Natural killer cell (primary cell): ENCODE measurements around the gene MAU2. TPM values are rescaled to one million over a fixed set of nuclear protein-coding genes. Genes with fewer than 3 reads are reported as not detected.

ENCODE experiments used
- ATAC-seq, 3 donors: fragments of 150-1000 bp in 2 of 3; fragments of 200-7000 bp in 1 of 3; cut with Tn5 transposase; 1 replicate in 1 of 3; 2 replicates in 2 of 3; pipeline ENCODE4 v1.10.0; 2021; ENCODE audit warnings: mild to moderate bottlenecking in 2 of 3, moderate library complexity in 2 of 3
- DNase-seq, 2 donors: peaks; one replicate each; pipeline versions ENCODE4 v3.0.0 to v3.0.0-alpha.2; 2013 to 2021; ENCODE audit warnings: mixed read lengths in 1 of 2
- H3K27ac ChIP-seq: one replicate; pipeline ENCODE4 v1.5.1; 2013; ENCODE audit warnings: mild to moderate bottlenecking, low read length
- H3K27me3 ChIP-seq: one replicate; pipeline ENCODE4 v1.6.1; 2013; ENCODE audit warnings: low read length; ENCODE audit not compliant: control insufficient read depth, insufficient read depth
- H3K36me3 ChIP-seq: one replicate; pipeline ENCODE4 v1.6.1; 2013; ENCODE audit warnings: low read length; ENCODE audit not compliant: control insufficient read depth, insufficient read depth
- H3K4me1 ChIP-seq: one replicate; pipeline ENCODE4 v1.6.1; 2013; ENCODE audit warnings: low read length; ENCODE audit not compliant: control insufficient read depth, insufficient read depth
- H3K4me3 ChIP-seq: one replicate; pipeline ENCODE4 v1.5.1; 2013; ENCODE audit warnings: low read length
- H3K9me3 ChIP-seq: one replicate; pipeline ENCODE4 v1.6.1; 2013; ENCODE audit warnings: low read length; ENCODE audit not compliant: control insufficient read depth, insufficient read depth
- H3K27ac Mint-ChIP-seq, 2 donors: one replicate each; pipeline ENCODE4 v1.8.0; 2022; ENCODE audit warnings: mild to moderate bottlenecking in 2 of 2, mixed read lengths in 2 of 2, moderate library complexity in 1 of 2
- H3K27me3 Mint-ChIP-seq, 2 donors: one replicate each; pipeline ENCODE4 v1.8.0; 2022; ENCODE audit warnings: low read depth in 2 of 2, mixed read lengths in 2 of 2
- H3K36me3 Mint-ChIP-seq: one replicate; pipeline ENCODE4 v1.8.0; 2022; ENCODE audit warnings: mixed read lengths
- H3K4me1 Mint-ChIP-seq, 2 donors: one replicate each; pipeline ENCODE4 v1.8.0; 2022; ENCODE audit warnings: mixed read lengths in 2 of 2
- H3K4me3 Mint-ChIP-seq: one replicate; pipeline ENCODE4 v1.8.0; 2022; ENCODE audit warnings: mild to moderate bottlenecking, moderate library complexity, mixed read lengths
- H3K9me3 Mint-ChIP-seq, 2 donors: one replicate each; pipeline ENCODE4 v1.8.0; 2022; ENCODE audit warnings: mixed read lengths in 2 of 2
- CTCF ChIP-seq: fragments of 200-600 bp; IDR thresholded peaks from one replicate; pipeline ENCODE4 v1.8.0; 2022; ENCODE audit warnings: antibody characterized with exemption
- WGBS: methylation state at CpG from one replicate; pipeline ENCODE4 v1.1.7; 2013; ENCODE audit warnings: missing lambda C conversion rate; ENCODE audit not compliant: insufficient coverage; 5-methylcytosine and 5-hydroxymethylcytosine counted together
- intact Hi-C: fragments of 100-400 bp; cut with micrococcal nuclease; formaldehyde crosslinking; loops from one replicate; pipeline ENCODE4 v1.14.2; 2022
- total RNA-seq, 4 donors: library from RNA; stranded (reverse); fragments of 120-200 nt in 1 of 4; gene quantifications; one replicate each; pipeline versions ENCODE4 v1.2.3 to v1.2.4, GENCODE V29; 2013 to 2022

MAU2 gene
- total RNA-seq, 3 donors from 2014 or later (not counting 1 experiment from before 2014, with no cell fraction given), result 144 to 164 (median 151) TPM

- no peaks in the 10 kb centered on the region for H3K27me3 ChIP-seq
- DNase-seq (peak; percentile 96 to 97), ATAC-seq (peak; percentile 79 to 97 (median 83))
- peak within 1 kb of the TSS; percentile 89 to 90 for H3K27ac Mint-ChIP-seq
- peak within 1 kb of the TSS; percentile 94 for H3K4me3 Mint-ChIP-seq
- intact Hi-C loops, result loop anchor here (1.0 to 5.0 kb wide), 4 partner anchors 20 to 84 kb away; no protein-coding TSS in a partner anchor
- H3K9me3 Mint-ChIP-seq, result no peaks in the 10 kb centered on the region
- under 1% methylated on average over 89 of the region's 90 CpGs for WGBS
- H3K27me3 Mint-ChIP-seq, result no peaks in the 10 kb centered on the region
- peak within 1 kb of the TSS; percentile 59 for H3K4me3 ChIP-seq
- H3K9me3 ChIP-seq, result no peaks in the 10 kb centered on the region
- no peaks in the 10 kb centered on the region for H3K36me3 ChIP-seq
- no peaks in the 10 kb centered on the region for H3K36me3 Mint-ChIP-seq
- peaks cover 59% of the 10 kb centered on the region for H3K4me1 ChIP-seq
- peak within 1 kb of the TSS; percentile 79 for H3K27ac ChIP-seq
- TF ChIP-seq CTCF, result no peak
- H3K4me1 Mint-ChIP-seq, result peaks cover 60 to 61% of the 10 kb centered on the region in 2 donors
Measured at GRCh38 chr19:19404879-19405860, 84.5 kb downstream of the MAU2 start, which contains the start of gene GATAD2A. GATAD2A (plus strand) TSS chr19:19405675; CDS start chr19:19465346, 59,671 bp downstream.

GRCh38 chr19:19405971-19406877 is 85.6 kb downstream of the MAU2 start:
- no peaks in the 10 kb centered on the region for H3K9me3 ChIP-seq
- peak overlapping the region; percentile 79 for H3K27ac ChIP-seq
- peaks cover 69 to 71% of the 10 kb centered on the region in 2 donors for H3K4me1 Mint-ChIP-seq
- intact Hi-C loops, result loop anchor here (1.0 to 5.0 kb wide), 6 partner anchors 15 to 83 kb away; no protein-coding TSS in a partner anchor
- H3K27me3 Mint-ChIP-seq, result no peaks in the 10 kb centered on the region
- peak overlapping the region; percentile 89 to 90 for H3K27ac Mint-ChIP-seq
- ATAC-seq, result peak in 1 of 3 donors; percentile 1
- peaks cover 70% of the 10 kb centered on the region for H3K4me1 ChIP-seq
- H3K9me3 Mint-ChIP-seq, result no peaks in the 10 kb centered on the region
- H3K36me3 Mint-ChIP-seq, result no peaks in the 10 kb centered on the region
- H3K4me3 ChIP-seq, result peak overlapping the region; percentile 59
- peak overlapping the region; percentile 94 for H3K4me3 Mint-ChIP-seq
- DNase-seq, result peak; percentile 55 to 59
- TF ChIP-seq CTCF, result no peak
- H3K36me3 ChIP-seq, result no peaks in the 10 kb centered on the region
- under 1% methylated on average over 87 of the region's 87 CpGs for WGBS
- H3K27me3 ChIP-seq, result no peaks in the 10 kb centered on the region

- Mint-ChIP-seq H3K27ac (peak overlapping the region; percentile 89 to 90), H3K4me3 (peak overlapping the region; percentile 94), H3K9me3 (no peaks in the 10 kb centered on the region), H3K27me3 (no peaks in the 10 kb centered on the region), H3K36me3 (no peaks in the 10 kb centered on the region), H3K4me1 (peaks cover 74 to 75% of the 10 kb centered on the region in 2 donors)
- Histone ChIP-seq H3K27ac (peak overlapping the region; percentile 78), H3K27me3 (no peaks in the 10 kb centered on the region), H3K36me3 (no peaks in the 10 kb centered on the region), H3K4me1 (peaks cover 77% of the 10 kb centered on the region), H3K9me3 (no peaks in the 10 kb centered on the region), H3K4me3 (peak overlapping the region; percentile 59)
- DNase-seq, result peak; percentile 54 to 74
- 15% methylated on average over 12 of the region's 12 CpGs for WGBS
- TF ChIP-seq CTCF, result peak; percentile 30
- intact Hi-C loops, result loop anchor here (2.0 to 5.0 kb wide), 4 partner anchors 14 to 55 kb away; no protein-coding TSS in a partner anchor
- peak; percentile 27 to 33 (median 28) for ATAC-seq
Measured at GRCh38 chr19:19406878-19407632, 86.4 kb downstream of the MAU2 start.
